H1 (cell line): ENCODE data around the gene SLC37A1. TPM values are rescaled to one million over a fixed set of nuclear protein-coding genes. Genes with fewer than 3 reads are reported as not detected.

Source experiments
- CTCF ChIA-PET: fragments of 300-600 bp; sonication (Branson Sonifier 250); formaldehyde crosslinking; loops from one replicate; lab custom pipeline; 2021; ENCODE audit not compliant: partially characterized antibody; lab: Charles Lee
- POLR2A ChIA-PET: fragments of 300-600 bp; sonication (Branson Sonifier 250); formaldehyde crosslinking; loops from one replicate; lab custom pipeline; 2021; ENCODE audit warnings: inconsistent platforms; ENCODE audit not compliant: partially characterized antibody; lab: Charles Lee
- DNase-seq, 2 experiments: peaks; one replicate each; pipeline versions ENCODE4 v3.0.0 to v3.0.0-alpha.2; 2010 to 2022; ENCODE audit warnings: low spot score in 2 of 2, low read depth in 1 of 2, mixed read lengths in 1 of 2
- FAIRE-seq: peaks from 2 replicates; lab custom pipeline; 2011; peaks lifted over from hg19 to GRCh38; lab: Jason Lieb, UNC
- H2AFZ ChIP-seq: 2 replicates; pipeline ENCODE4 v1.8.1; 2012; ENCODE audit warnings: low read length, inconsistent platforms
- H2AK5ac ChIP-seq: 2 replicates; pipeline ENCODE4 v1.6.1; 2013; ENCODE audit warnings: low read depth, low read length
- H2BK120ac ChIP-seq: replicated peaks from 2 replicates; pipeline ENCODE3; 2013; ENCODE audit warnings: low read depth, low read length, inconsistent platforms
- H2BK12ac ChIP-seq: 2 replicates; pipeline ENCODE4 v1.6.1; 2013; ENCODE audit warnings: low read depth, low read length
- H2BK15ac ChIP-seq: 2 replicates; pipeline ENCODE4 v1.6.1; 2013; ENCODE audit warnings: low read length
- H2BK20ac ChIP-seq: 2 replicates; pipeline ENCODE4 v1.6.1; 2013; ENCODE audit warnings: low read length
- H2BK5ac ChIP-seq: 2 replicates; pipeline ENCODE4 v1.6.1; 2013; ENCODE audit warnings: low read depth, low read length
- H3K14ac ChIP-seq: 2 replicates; pipeline ENCODE4 v1.6.1; 2013; ENCODE audit warnings: inconsistent platforms; ENCODE audit not compliant: insufficient read length
- H3K18ac ChIP-seq: 2 replicates; pipeline ENCODE4 v1.6.1; 2013; ENCODE audit warnings: low read length; ENCODE audit errors: extremely low read depth
- H3K23ac ChIP-seq: 2 replicates; pipeline ENCODE4 v1.6.1; 2013; ENCODE audit warnings: inconsistent platforms; ENCODE audit not compliant: insufficient read length
- H3K23me2 ChIP-seq: 2 replicates; pipeline ENCODE4 v1.6.1; 2013; ENCODE audit warnings: low read depth, low read length
- H3K27ac ChIP-seq: 2 replicates; pipeline ENCODE4 v1.6.1; 2011; ENCODE audit warnings: low read depth, low read length, inconsistent platforms
- H3K27me3 ChIP-seq, 4 experiments: replicated peaks in 1 of 4; 1 replicate in 1 of 4; 2 replicates in 3 of 4; pipeline versions ENCODE4 v1.6.1 to v1.8.1; 2011 to 2013; ENCODE audit warnings: low read length in 3 of 4, mild to moderate bottlenecking in 3 of 4, inconsistent platforms in 2 of 4, mixed read lengths in 2 of 4, moderate library complexity in 1 of 4; ENCODE audit not compliant: control insufficient read depth in 3 of 4, insufficient read depth in 3 of 4; ENCODE audit errors: extremely low read depth in 1 of 4
- H3K36me3 ChIP-seq, 4 experiments: 2 replicates each; pipeline versions ENCODE4 v1.6.1 to v1.8.1; 2011 to 2013; ENCODE audit warnings: mild to moderate bottlenecking in 4 of 4, low read length in 3 of 4, moderate library complexity in 2 of 4, control low read depth in 1 of 4, inconsistent platforms in 1 of 4; ENCODE audit not compliant: insufficient read depth in 4 of 4, control insufficient read depth in 2 of 4
- H3K4ac ChIP-seq: replicated peaks from 2 replicates; pipeline ENCODE3; 2013; ENCODE audit warnings: low read length, low read depth, mixed read lengths, inconsistent platforms; ENCODE audit not compliant: insufficient read length
- H3K4me1 ChIP-seq, 4 experiments: replicated peaks in 1 of 4; 1 replicate in 1 of 4; 2 replicates in 3 of 4; pipeline versions ENCODE4 v1.6.1 to v1.8.1; 2011 to 2013; ENCODE audit warnings: low read length in 3 of 4, inconsistent platforms in 2 of 4, mixed read lengths in 1 of 4; ENCODE audit not compliant: insufficient read depth in 4 of 4, control insufficient read depth in 3 of 4
- H3K4me2 ChIP-seq, 2 experiments: 2 replicates each; pipeline versions ENCODE4 v1.6.1 to v1.8.1; 2011 to 2013; ENCODE audit warnings: low read depth in 2 of 2, low read length in 2 of 2, control low read depth in 1 of 2, inconsistent platforms in 1 of 2, mild to moderate bottlenecking in 1 of 2; ENCODE audit not compliant: insufficient read depth in 1 of 2
- H3K4me3 ChIP-seq, 4 experiments: fragments of 200-600, 300-600 bp in 1 of 4; sonication (generic), shearing (Covaris generic), sonication (Bioruptor Twin) in 1 of 4; 2 replicates each; pipeline versions ENCODE4 v1.5.1 to v1.8.1; 2011 to 2016; ENCODE audit warnings: low read length in 4 of 4, low read depth in 3 of 4, control low read depth in 2 of 4, inconsistent platforms in 2 of 4, mild to moderate bottlenecking in 2 of 4, mixed read lengths in 1 of 4, moderate library complexity in 1 of 4; ENCODE audit not compliant: insufficient read depth in 2 of 4; ENCODE audit errors: extremely low read depth in 1 of 4
- H3K56ac ChIP-seq: replicated peaks from 2 replicates; pipeline ENCODE3; 2013; ENCODE audit warnings: low read depth, mild to moderate bottlenecking, mixed read lengths, low read length, inconsistent platforms; ENCODE audit not compliant: insufficient read length
- H3K79me1 ChIP-seq: 2 replicates; pipeline ENCODE4 v1.6.1; 2013; ENCODE audit warnings: low read depth, low read length, control low read depth
- H3K79me2 ChIP-seq, 2 experiments: 2 replicates each; pipeline versions ENCODE4 v1.6.1 to v1.8.1; 2012 to 2013; ENCODE audit warnings: low read length in 2 of 2, mild to moderate bottlenecking in 2 of 2, inconsistent platforms in 1 of 2; ENCODE audit not compliant: insufficient read depth in 2 of 2, control insufficient read depth in 1 of 2
- H3K9ac ChIP-seq, 4 experiments: replicated peaks in 1 of 4; 1 replicate in 1 of 4; 2 replicates in 3 of 4; pipeline versions ENCODE4 v1.6.1 to v1.8.1; 2011 to 2013; ENCODE audit warnings: low read depth in 3 of 4, low read length in 3 of 4, control low read depth in 2 of 4, mild to moderate bottlenecking in 2 of 4, moderate library complexity in 2 of 4, inconsistent platforms in 1 of 4; ENCODE audit errors: extremely low read depth in 1 of 4
- H3K9me3 ChIP-seq, 2 experiments: 2 replicates each; pipeline versions ENCODE4 v1.6.1 to v1.8.1; 2012 to 2013; ENCODE audit warnings: mild to moderate bottlenecking in 2 of 2, moderate library complexity in 2 of 2, control low read depth in 1 of 2, inconsistent platforms in 1 of 2, low read depth in 1 of 2, low read length in 1 of 2, mixed read lengths in 1 of 2; ENCODE audit not compliant: insufficient read depth in 2 of 2
- H4K20me1 ChIP-seq, 2 experiments: replicated peaks in 1 of 2; 2 replicates each; pipeline versions ENCODE3 to v1.8.1; 2011 to 2013; ENCODE audit warnings: inconsistent platforms in 2 of 2, low read length in 2 of 2, mild to moderate bottlenecking in 1 of 2; ENCODE audit not compliant: insufficient read depth in 2 of 2, control insufficient read depth in 1 of 2
- H4K5ac ChIP-seq: 2 replicates; pipeline ENCODE4 v1.6.1; 2013; ENCODE audit warnings: low read length, low read depth, mixed read lengths, inconsistent platforms; ENCODE audit not compliant: insufficient read length
- H4K8ac ChIP-seq: 2 replicates; pipeline ENCODE4 v1.8.0; 2013; ENCODE audit warnings: mild to moderate bottlenecking, moderate library complexity, low read length, inconsistent platforms; ENCODE audit not compliant: insufficient read depth; ENCODE audit errors: extremely low read depth
- H4K91ac ChIP-seq: replicated peaks from 2 replicates; pipeline ENCODE3; 2013; ENCODE audit warnings: low read length, mixed read lengths, inconsistent platforms; ENCODE audit not compliant: insufficient read length
- ASH2L ChIP-seq: fragments of 200-600, 300-600 bp; sonication (generic); IDR thresholded peaks from one replicate; pipeline ENCODE4 v1.7.1; 2017; ENCODE audit warnings: low read length
- BCL11A ChIP-seq, 2 experiments: IDR thresholded peaks; one replicate each; pipeline ENCODE4 v1.6.1; 2011; ENCODE audit warnings: low read depth in 2 of 2, low read length in 2 of 2, mild to moderate bottlenecking in 2 of 2
- CBX8 ChIP-seq: fragments of 300-800, 300-1000 bp; sonication (generic); IDR thresholded peaks from 2 replicates; pipeline ENCODE4 v1.7.1; 2016; ENCODE audit warnings: low read depth, low read length, borderline replicate concordance
- CEBPB ChIP-seq: IDR thresholded peaks from 2 replicates; pipeline ENCODE4 v1.6.1; 2012; ENCODE audit warnings: low read depth, low read length
- CHD2 ChIP-seq: IDR thresholded peaks from 2 replicates; pipeline ENCODE4 v1.6.1; 2012; ENCODE audit warnings: low read length, improper control_type of control experiment
- FOSL1 ChIP-seq: IDR thresholded peaks from 2 replicates; pipeline ENCODE4 v1.6.1; 2011; ENCODE audit warnings: mild to moderate bottlenecking, low read depth, low read length, moderate library complexity; ENCODE audit not compliant: insufficient read depth
- HDAC2 ChIP-seq, 2 experiments: fragments of 300-600 bp in 1 of 2; sonication (generic) in 1 of 2; IDR thresholded peaks; 2 replicates each; pipeline ENCODE4 v1.6.1; 2011 to 2012; ENCODE audit warnings: low read depth in 2 of 2, low read length in 2 of 2, mild to moderate bottlenecking in 2 of 2, moderate library complexity in 2 of 2, borderline replicate concordance in 1 of 2, inconsistent platforms in 1 of 2
- JUN ChIP-seq: IDR thresholded peaks from 2 replicates; pipeline ENCODE4 v1.6.1; 2011; ENCODE audit warnings: low read depth, mild to moderate bottlenecking, improper control_type of control experiment, low read length
- JUND ChIP-seq: IDR thresholded peaks from 2 replicates; pipeline ENCODE4 v1.6.1; 2011; ENCODE audit warnings: mild to moderate bottlenecking, improper control_type of control experiment, low read length
- KDM1A ChIP-seq: fragments of 200-600, 300-600 bp; sonication (generic); IDR thresholded peaks from 2 replicates; pipeline ENCODE4 v1.7.1; 2016; ENCODE audit warnings: mild to moderate bottlenecking, low read length, borderline replicate concordance
- MAX ChIP-seq: IDR thresholded peaks from 2 replicates; pipeline ENCODE4 v1.6.1; 2012; ENCODE audit warnings: inconsistent platforms
- POLR2AphosphoS5 ChIP-seq: IDR thresholded peaks from 2 replicates; pipeline ENCODE4 v1.6.1; 2011; ENCODE audit warnings: low read depth, low read length
- SP1 ChIP-seq: IDR thresholded peaks from 2 replicates; pipeline ENCODE4 v1.6.1; 2011; ENCODE audit warnings: low read depth, low read length
- SRF ChIP-seq: IDR thresholded peaks from 2 replicates; pipeline ENCODE4 v1.6.1; 2011; ENCODE audit warnings: mild to moderate bottlenecking, low read depth, low read length, moderate library complexity
- YY1 ChIP-seq: IDR thresholded peaks from 2 replicates; pipeline ENCODE4 v1.6.1; 2011; ENCODE audit warnings: low read depth, mild to moderate bottlenecking, low read length
- ZNF274 ChIP-seq: IDR thresholded peaks from 2 replicates; pipeline ENCODE4 v1.7.0; 2012; ENCODE audit warnings: low read length, borderline replicate concordance; ENCODE audit errors: extremely low read depth
- WGBS, 2 experiments: shearing (Covaris generic) in 1 of 2; methylation state at CpG; one replicate each; pipeline versions ENCODE4 v1.1.6 to v1.1.7; 2013 to 2015; ENCODE audit warnings: low lambda C conversion rate in 2 of 2, mixed read lengths in 2 of 2, inconsistent platforms in 1 of 2, low coverage in 1 of 2, missing lambda C conversion rate in 1 of 2; ENCODE audit not compliant: insufficient replicate concordance in 2 of 2, insufficient coverage in 1 of 2, insufficient read length in 1 of 2; ENCODE audit errors: extremely low coverage in 1 of 2, missing lambda C conversion rate in 1 of 2; 5-methylcytosine and 5-hydroxymethylcytosine counted together
- polyA plus RNA-seq, 7 experiments: library from polyadenylated mRNA; depleted of rRNA in 3 of 7; stranded (reverse) in 5 of 7; unstranded in 2 of 7; fragments of >200 nt in 5 of 7; fragments of 200-250 nt in 2 of 7; gene quantifications; 1 replicate in 5 of 7; 2 replicates in 1 of 7; 4 replicates in 1 of 7; pipeline versions ENCODE4 v1.2.1 to v1.2.3, GENCODE V29; 2011 to 2013; ENCODE audit warnings: missing spikeins in 2 of 7, mixed read lengths in 2 of 7
- total RNA-seq: library from RNA; stranded (reverse); fragmentation: NEBNext Ultra II Directional; extraction: Animal tissue kit (Norgen Biotek cat#: 25700); gene quantifications from 2 replicates; pipeline ENCODE4 v1.2.1, GENCODE V29; 2021

Gene SLC37A1
- total and polyA plus RNA-seq, 2 of the 8 experiments (the other 6 are each of a cell fraction or from before 2014, with no cell fraction given) = 15.6 to 30.9 TPM

GRCh38 chr21:42521384-42521783, 7.7 kb downstream of the SLC37A1 start:
- ChIA-PET CTCF (no interaction called here), POLR2A (no interaction called here)
- H2BK5ac ChIP-seq = no peak overlapping the region
- no peak overlapping the region for H2AK5ac ChIP-seq
- FAIRE-seq (no peak), DNase-seq (no peak)
- no peak overlapping the region for H3K56ac ChIP-seq
- H2AFZ ChIP-seq = no peak overlapping the region
- H4K5ac ChIP-seq = no peak overlapping the region
- 93% methylated on average over 1 of the region's 1 CpG; no CpG with 5 or more reads in 1 of the 2 experiments for WGBS, 2 experiments
- peaks cover 1% of the 10 kb centered on the region; the same call in 1 of the 2 replicates for H3K79me1 ChIP-seq
- H3K23ac ChIP-seq = no peak overlapping the region
- no peak overlapping the region for H2BK15ac ChIP-seq
- no peaks in the 10 kb centered on the region for H3K23me2 ChIP-seq
- no peaks in the 10 kb centered on the region for H3K27me3 ChIP-seq
- H3K4me1 ChIP-seq = peaks cover 9 to 22% (median 18%) of the 10 kb centered on the region in 4 experiments
- no peak overlapping the region for H2BK12ac ChIP-seq
- no peak overlapping the region for H3K14ac ChIP-seq
- no peak overlapping the region for H3K4me3 ChIP-seq
- peaks cover 0 to 27% of the 10 kb centered on the region in 2 experiments; a peak in 2 of 4 replicates for H3K79me2 ChIP-seq
- no peaks in the 10 kb centered on the region for H4K20me1 ChIP-seq
- peaks cover 0 to 35% (median 18%) of the 10 kb centered on the region in 4 experiments for H3K36me3 ChIP-seq
- H3K9me3 ChIP-seq = no peaks in the 10 kb centered on the region
- H3K27ac ChIP-seq = no peak overlapping the region
- no peak overlapping the region for H3K4me2 ChIP-seq
- H3K4ac ChIP-seq = no peak overlapping the region
- H4K8ac ChIP-seq = no peak overlapping the region
- H2BK120ac ChIP-seq = no peak overlapping the region
- H3K9ac ChIP-seq = no peak overlapping the region
- H4K91ac ChIP-seq = no peak overlapping the region
- no peak overlapping the region for H3K18ac ChIP-seq
- no peak overlapping the region for H2BK20ac ChIP-seq
- TF ChIP-seq CEBPB = no peak
- TF ChIP-seq BCL11A (IDR thresholded peaks at IDR 0.05; ENCODE audit: low read depth in 2 of 2, low read length in 2 of 2) = no peak
- no peak for TF ChIP-seq JUND
- no peak for TF ChIP-seq CHD2
- TF ChIP-seq FOSL1 = no peak
- no peak for TF ChIP-seq POLR2AphosphoS5
- TF ChIP-seq ZNF274 = no peak
- TF ChIP-seq KDM1A = no peak
- TF ChIP-seq JUN = no peak
- no peak for TF ChIP-seq HDAC2 (IDR thresholded peaks at IDR 0.05; ENCODE audit: borderline replicate concordance in 1 of 2, low read depth in 2 of 2, low read length in 2 of 2)
- no peak for TF ChIP-seq ASH2L
- TF ChIP-seq SP1 = no peak
- TF ChIP-seq MAX = no peak
- no peak for TF ChIP-seq SRF
- no peak for TF ChIP-seq YY1
- TF ChIP-seq CBX8 = no peak
